ENCODE results near the gene ZMIZ1.

DNA sequence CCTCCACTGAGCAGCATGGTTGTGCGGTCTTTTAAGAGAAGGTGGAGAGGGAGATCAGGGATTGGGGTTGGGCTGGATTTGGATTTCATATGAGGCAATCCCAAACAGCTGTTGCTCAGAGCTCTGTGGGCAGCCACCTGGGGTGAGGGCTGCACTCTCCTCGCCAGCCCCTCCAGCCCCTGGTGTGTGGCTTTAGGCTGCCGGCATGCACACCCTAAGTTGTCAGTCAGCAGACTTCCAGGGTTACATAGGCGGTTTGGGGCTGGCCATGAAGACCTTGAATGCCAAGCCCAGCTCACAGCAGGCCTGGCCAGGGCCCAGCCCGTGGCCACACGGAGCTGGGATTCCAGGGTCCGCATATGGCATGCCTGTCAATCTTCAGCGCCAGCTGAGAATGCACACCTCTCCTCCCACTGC is 54.8 kb downstream of the ZMIZ1 start:
- TF ChIP-seq, protein P1, sequence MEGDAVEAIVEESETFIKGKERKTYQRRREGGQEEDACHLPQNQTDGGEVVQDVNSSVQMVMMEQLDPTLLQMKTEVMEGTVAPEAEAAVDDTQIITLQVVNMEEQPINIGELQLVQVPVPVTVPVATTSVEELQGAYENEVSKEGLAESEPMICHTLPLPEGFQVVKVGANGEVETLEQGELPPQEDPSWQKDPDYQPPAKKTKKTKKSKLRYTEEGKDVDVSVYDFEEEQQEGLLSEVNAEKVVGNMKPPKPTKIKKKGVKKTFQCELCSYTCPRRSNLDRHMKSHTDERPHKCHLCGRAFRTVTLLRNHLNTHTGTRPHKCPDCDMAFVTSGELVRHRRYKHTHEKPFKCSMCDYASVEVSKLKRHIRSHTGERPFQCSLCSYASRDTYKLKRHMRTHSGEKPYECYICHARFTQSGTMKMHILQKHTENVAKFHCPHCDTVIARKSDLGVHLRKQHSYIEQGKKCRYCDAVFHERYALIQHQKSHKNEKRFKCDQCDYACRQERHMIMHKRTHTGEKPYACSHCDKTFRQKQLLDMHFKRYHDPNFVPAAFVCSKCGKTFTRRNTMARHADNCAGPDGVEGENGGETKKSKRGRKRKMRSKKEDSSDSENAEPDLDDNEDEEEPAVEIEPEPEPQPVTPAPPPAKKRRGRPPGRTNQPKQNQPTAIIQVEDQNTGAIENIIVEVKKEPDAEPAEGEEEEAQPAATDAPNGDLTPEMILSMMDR (IDR thresholded peaks at IDR 0.05): no peak
- no peak for TF ChIP-seq POLR2A (IDR thresholded peaks at IDR 0.05)
- no peak for TF ChIP-seq EP300 (IDR thresholded peaks at IDR 0.05)
- no peak for TF ChIP-seq POLR2AphosphoS5 (IDR thresholded peaks at IDR 0.05)

Measured in suprapubic skin (tissue), 4 donors.